K562 (cell line): ENCODE data around the gene SND1. TPM values are rescaled to one million over a fixed set of nuclear protein-coding genes. Genes with fewer than 3 reads are reported as not detected.

Experiments used
- ATAC-seq: fragments of 200-7000 bp; cut with Tn5 transposase; 3 replicates; pipeline ENCODE4 v1.9.1; 2020; ENCODE audit warnings: moderate library complexity
- BruUV-seq: library from RNA; stranded (reverse); fragments of 400-500 nt; replicated peaks from 2 replicates; lab custom pipeline; 2021; lab: Mats Ljungman, UMichigan
- CTCF ChIA-PET: fragments of 300-600 bp; formaldehyde crosslinking; extraction: SDS; loops from one replicate; lab custom pipeline; 2021; ENCODE audit warnings: low intra/inter-chr PET ratio; lab: Yijun Ruan, JAX
- POLR2A ChIA-PET: fragments of 300-600, 350-650 bp; sonication (Branson Sonifier 250); formaldehyde crosslinking; extraction: SDS; loops from one replicate; lab custom pipeline; 2021; ENCODE audit warnings: antibody characterized with exemption, inconsistent platforms; lab: Yijun Ruan, JAX
- DNase-seq, 4 experiments: peaks; one replicate each; pipeline versions ENCODE4 v3.0.0 to v3.0.0-alpha.2; 2011 to 2018; ENCODE audit warnings: low spot score in 3 of 4, mixed read lengths in 3 of 4; ENCODE audit errors: extremely low read depth in 1 of 4
- FAIRE-seq: peaks from 2 replicates; lab custom pipeline; 2011; peaks lifted over from hg19 to GRCh38; lab: Jason Lieb, UNC
- H2AFZ ChIP-seq: 2 replicates; pipeline ENCODE4 v1.6.0; 2011; ENCODE audit warnings: low read depth, low read length, control low read depth, inconsistent platforms
- H3K27ac ChIP-seq: fragments of 200-600 bp; 3 replicates; pipeline ENCODE4 v1.8.0; 2011; ENCODE audit warnings: low read depth, mild to moderate bottlenecking, control low read depth, inconsistent platforms, low read length, moderate library complexity, mixed read lengths; ENCODE audit errors: extremely low read depth
- H3K27me3 ChIP-seq, 2 experiments: fragments of 300-600 bp in 1 of 2; 2 replicates in 1 of 2; 3 replicates in 1 of 2; pipeline versions ENCODE4 v1.6.0 to v1.8.0; 2011; ENCODE audit warnings: inconsistent platforms in 2 of 2, low read length in 2 of 2, mild to moderate bottlenecking in 1 of 2, mixed read lengths in 1 of 2, moderate library complexity in 1 of 2; ENCODE audit not compliant: control insufficient read depth in 2 of 2, insufficient read depth in 2 of 2
- H3K36me3 ChIP-seq: fragments of 300-600 bp; 3 replicates; pipeline ENCODE4 v1.8.0; 2011; ENCODE audit warnings: mild to moderate bottlenecking, low read length, inconsistent platforms; ENCODE audit not compliant: control insufficient read depth, insufficient read depth
- H3K4me1 ChIP-seq, 2 experiments: fragments of 200-600 bp in 1 of 2; replicated peaks in 1 of 2; 2 replicates in 1 of 2; 3 replicates in 1 of 2; pipeline versions ENCODE4 v1.5.1 to v1.8.0; 2011; ENCODE audit warnings: inconsistent platforms in 2 of 2, low read length in 2 of 2, mild to moderate bottlenecking in 1 of 2, mixed read lengths in 1 of 2, moderate library complexity in 1 of 2; ENCODE audit not compliant: control insufficient read depth in 2 of 2, insufficient read depth in 2 of 2
- H3K4me2 ChIP-seq: 2 replicates; pipeline ENCODE4 v1.6.1; 2011; ENCODE audit warnings: low read length, control low read depth, inconsistent platforms, mixed read lengths; ENCODE audit not compliant: insufficient read depth
- H3K4me3 ChIP-seq: fragments of 200-600 bp; sonication (generic), shearing (Covaris generic); 2 replicates; pipeline ENCODE4 v1.5.1; 2016; ENCODE audit warnings: control low read depth, inconsistent platforms
- H3K79me2 ChIP-seq: fragments of 200-600 bp; 3 replicates; pipeline ENCODE4 v1.8.0; 2011; ENCODE audit warnings: low read length, inconsistent platforms; ENCODE audit not compliant: control insufficient read depth, insufficient read depth
- H3K9ac ChIP-seq, 2 experiments: 2 replicates each; pipeline versions ENCODE4 v1.6.0 to v1.6.1; 2011; ENCODE audit warnings: low read depth in 2 of 2, low read length in 2 of 2, control low read depth in 1 of 2, inconsistent platforms in 1 of 2, mild to moderate bottlenecking in 1 of 2, mixed read lengths in 1 of 2; ENCODE audit not compliant: insufficient read depth in 1 of 2
- H3K9me1 ChIP-seq: one replicate; pipeline ENCODE4 v1.6.0; 2011; ENCODE audit warnings: inconsistent platforms, mild to moderate bottlenecking, low read length, moderate library complexity; ENCODE audit not compliant: control insufficient read depth, insufficient read depth
- H3K9me3 ChIP-seq: replicated peaks from 2 replicates; pipeline ENCODE4 v1.5.1; 2011; ENCODE audit warnings: low read depth, low read length, inconsistent platforms; ENCODE audit not compliant: control insufficient read depth, insufficient read depth
- H4K20me1 ChIP-seq: replicated peaks from 2 replicates; pipeline ENCODE4 v1.6.1; 2011; ENCODE audit warnings: low read length, inconsistent platforms, mixed read lengths; ENCODE audit not compliant: control insufficient read depth, insufficient read depth
- ARNT ChIP-seq, 2 experiments: fragments of 450-650 bp; IDR thresholded peaks; 2 replicates each; pipeline ENCODE4 v1.6.1; 2016; ENCODE audit warnings: mild to moderate bottlenecking in 1 of 2
- CCNT2 ChIP-seq: IDR thresholded peaks from 2 replicates; pipeline ENCODE4 v1.6.1; 2011; ENCODE audit warnings: borderline replicate concordance, low read depth, mild to moderate bottlenecking, moderate library complexity, mixed read lengths, low read length; ENCODE audit not compliant: insufficient read length; ENCODE audit errors: extremely low read depth
- GABPA ChIP-seq: fragments of 200-800 bp; sonication (Bioruptor generic); conservative IDR thresholded peaks from 2 replicates; pipeline ENCODE4 v1.6.1; 2016; ENCODE audit warnings: low read depth, missing genetic modification characterization, missing compliant biosample characterization
- ILK ChIP-seq: fragments of 450-650 bp; IDR thresholded peaks from 2 replicates; pipeline ENCODE4 v1.6.1; 2016; ENCODE audit warnings: missing genetic modification characterization, low read depth, mild to moderate bottlenecking, missing compliant biosample characterization, moderate library complexity, borderline replicate concordance
- IRF9 ChIP-seq: fragments of 450-650 bp; IDR thresholded peaks from 2 replicates; pipeline ENCODE4 v1.6.1; 2016; ENCODE audit warnings: missing biosample characterization, missing genetic modification characterization
- MAZ ChIP-seq, 2 experiments: fragments of 450-650 bp in 1 of 2; sonication (generic) in 1 of 2; formaldehyde crosslinking; IDR thresholded peaks in 1 of 2; conservative IDR thresholded peaks in 1 of 2; 2 replicates each; pipeline versions ENCODE4 v1.4.0 to v1.5.0; 2020; ENCODE audit warnings: mild to moderate bottlenecking in 1 of 2, missing genetic modification reagents in 1 of 2
- MTA1 ChIP-seq: fragments of 450-650 bp; IDR thresholded peaks from 2 replicates; pipeline ENCODE4 v1.6.1; 2017; ENCODE audit warnings: borderline replicate concordance
- NR2F6 ChIP-seq: fragments of 450-650 bp; formaldehyde crosslinking; IDR thresholded peaks from 2 replicates; pipeline ENCODE4 v1.4.0; 2020; ENCODE audit warnings: mild to moderate bottlenecking
- POLR3A ChIP-seq: IDR thresholded peaks from 2 replicates; pipeline ENCODE4 v1.6.1; 2011; ENCODE audit warnings: borderline replicate concordance, mild to moderate bottlenecking, moderate library complexity; ENCODE audit not compliant: insufficient read length, insufficient read depth; ENCODE audit errors: extremely low read depth
- SNAPC5 ChIP-seq: fragments of 250-450 bp; sonication (Bioruptor Pico); IDR thresholded peaks from 2 replicates; pipeline ENCODE4 v1.8.0; 2021; ENCODE audit warnings: moderate library complexity, mild to moderate bottlenecking, inconsistent platforms
- XRCC3 ChIP-seq: fragments of 450-650 bp; IDR thresholded peaks from 2 replicates; pipeline ENCODE4 v1.6.1; 2017; ENCODE audit warnings: mild to moderate bottlenecking, moderate library complexity
- ZNF586 ChIP-seq: fragments of 450-650 bp; formaldehyde crosslinking; conservative IDR thresholded peaks from 2 replicates; pipeline ENCODE4 v1.4.0; 2020; ENCODE audit warnings: mild to moderate bottlenecking, moderate library complexity
- ZSCAN32 ChIP-seq: fragments of 450-650 bp; formaldehyde crosslinking; IDR thresholded peaks from 2 replicates; pipeline ENCODE4 v1.4.0; 2020; ENCODE audit warnings: mild to moderate bottlenecking, moderate library complexity
- ZZZ3 ChIP-seq: fragments of 450-650 bp; IDR thresholded peaks from 2 replicates; pipeline ENCODE4 v1.6.1; 2016; ENCODE audit warnings: antibody characterized with exemption, mild to moderate bottlenecking, moderate library complexity
- WGBS: fragments of 100-300 bp; shearing (Covaris generic); methylation state at CpG from one replicate; pipeline ENCODE4 v1.1.6; 2016; ENCODE audit warnings: low coverage, mixed read lengths; ENCODE audit not compliant: insufficient coverage; ENCODE audit errors: missing lambda C conversion rate; 5-methylcytosine and 5-hydroxymethylcytosine counted together
- in situ Hi-C: fragments of 300-500 bp; cut with MboI; formaldehyde crosslinking; loops from 4 replicates; pipeline ENCODE4 v1.15.0; 2018; ENCODE audit warnings: inconsistent platforms, mixed read lengths
- intact Hi-C: fragments of 100-400 bp; cut with micrococcal nuclease; formaldehyde crosslinking; loops from 2 replicates; pipeline ENCODE4 v1.14.2; 2022
- polyA plus RNA-seq, 8 experiments: library from polyadenylated mRNA; depleted of rRNA in 4 of 8; stranded (reverse) in 5 of 8; unstranded in 3 of 8; fragments of >200 nt; fragmentation: Nextera tagmentation in 2 of 8; fragmentation: Illumina TruSeq in 1 of 8; extraction: Ambion mirVana in 2 of 8; extraction: Trizol in 1 of 8; gene quantifications; 2 replicates each; pipeline versions ENCODE4 v1.2.1 to v1.2.3, GENCODE V29; 2011 to 2014; ENCODE audit warnings: inconsistent platforms in 1 of 8, missing spikeins in 1 of 8
- total RNA-seq, 7 experiments: library from RNA; depleted of rRNA in 6 of 7; stranded (reverse); fragments of >200 nt in 6 of 7; fragmentation: Illumina TruSeq in 2 of 7; extraction: Trizol in 2 of 7; gene quantifications; 2 replicates each; pipeline versions ENCODE4 v1.2.1 to v1.2.3, GENCODE V29; 2011 to 2021; ENCODE audit warnings: low replicate concordance in 1 of 7
- TF ChIP-seq, protein P1 (sequence below): fragments of 450-650 bp; IDR thresholded peaks from 2 replicates; pipeline ENCODE4 v1.6.1; 2016
- TF ChIP-seq, protein P2 (sequence below): fragments of 450-650 bp; formaldehyde crosslinking; IDR thresholded peaks from 2 replicates; pipeline ENCODE4 v1.4.0; 2022; ENCODE audit warnings: mild to moderate bottlenecking, moderate library complexity

SND1 gene
- total and polyA plus RNA-seq, 9 of the 15 experiments (the other 6 are each of a cell fraction or from before 2014, with no cell fraction given), result 46.5 to 307 (median 191) TPM

GRCh38 chr7:128102490-128103291 lies 450.7 kb downstream of the SND1 start (continued):
- no peak for TF ChIP-seq GABPA
- TF ChIP-seq ARNT (IDR thresholded peaks at IDR 0.05), result 0 out of 4 replicates have a peak, but pooled peaks of 1 of the 2 experiments have one; percentile 20
- TF ChIP-seq NR2F6, result no peak
- TF ChIP-seq, protein P1, sequence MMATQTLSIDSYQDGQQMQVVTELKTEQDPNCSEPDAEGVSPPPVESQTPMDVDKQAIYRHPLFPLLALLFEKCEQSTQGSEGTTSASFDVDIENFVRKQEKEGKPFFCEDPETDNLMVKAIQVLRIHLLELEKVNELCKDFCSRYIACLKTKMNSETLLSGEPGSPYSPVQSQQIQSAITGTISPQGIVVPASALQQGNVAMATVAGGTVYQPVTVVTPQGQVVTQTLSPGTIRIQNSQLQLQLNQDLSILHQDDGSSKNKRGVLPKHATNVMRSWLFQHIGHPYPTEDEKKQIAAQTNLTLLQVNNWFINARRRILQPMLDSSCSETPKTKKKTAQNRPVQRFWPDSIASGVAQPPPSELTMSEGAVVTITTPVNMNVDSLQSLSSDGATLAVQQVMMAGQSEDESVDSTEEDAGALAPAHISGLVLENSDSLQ, result peak; percentile 68; the same call in 1 of the 2 replicates

GRCh38 chr7:128103498-128104107 lies 451.6 kb downstream of the SND1 start:
- Histone ChIP-seq H3K9me1 (no peaks in the 10 kb centered on the region), H3K4me3 (no peak overlapping the region), H3K4me1 (peaks cover 15 to 30% of the 10 kb centered on the region in 2 experiments; a peak in 4 of 5 replicates), H2AFZ (no peak overlapping the region), H3K27ac (no peak overlapping the region), H3K4me2 (no peak overlapping the region), H3K36me3 (no peaks in the 10 kb centered on the region), H3K9ac (no peak overlapping the region), H3K9me3 (no peaks in the 10 kb centered on the region), H3K79me2 (no peaks in the 10 kb centered on the region), H4K20me1 (peaks cover 6% of the 10 kb centered on the region; the same call in 1 of the 2 replicates), H3K27me3 (peaks cover 3 to 22% of the 10 kb centered on the region in 2 experiments; a peak in 3 of 5 replicates)
- ATAC-seq (no peak), FAIRE-seq (no peak), DNase-seq (no peak)
- WGBS, result 80% methylated on average over 43 of the region's 44 CpGs
- no TSS peak for BruUV-seq
- in situ Hi-C loops, result no loop called here
- ChIA-PET CTCF (no interaction called here), POLR2A (interaction anchor here (0.6 to 1.0 kb wide), 4 partner anchors 12 to 195 kb away, joined by 3 to 4 read pairs (median 4); no protein-coding TSS in a partner anchor)
- intact Hi-C loops, result no loop called here
- TF ChIP-seq ZNF586 (CRISPR knock-in tag) (no peak), MTA1 (no peak), ZZZ3 (no peak), MAZ (CRISPR knock-in tag; conservative IDR thresholded peaks at IDR 0.05 in 1 of 2, IDR thresholded peaks at IDR 0.05 in 1 of 2) (no peak), IRF9 (tag) (no peak), CCNT2 (no peak), POLR3A (no peak), ZSCAN32 (CRISPR knock-in tag) (no peak), XRCC3 (no peak), ILK (tag) (no peak), SNAPC5 (CRISPR knock-in tag) (no peak)
- TF ChIP-seq, protein P2, sequence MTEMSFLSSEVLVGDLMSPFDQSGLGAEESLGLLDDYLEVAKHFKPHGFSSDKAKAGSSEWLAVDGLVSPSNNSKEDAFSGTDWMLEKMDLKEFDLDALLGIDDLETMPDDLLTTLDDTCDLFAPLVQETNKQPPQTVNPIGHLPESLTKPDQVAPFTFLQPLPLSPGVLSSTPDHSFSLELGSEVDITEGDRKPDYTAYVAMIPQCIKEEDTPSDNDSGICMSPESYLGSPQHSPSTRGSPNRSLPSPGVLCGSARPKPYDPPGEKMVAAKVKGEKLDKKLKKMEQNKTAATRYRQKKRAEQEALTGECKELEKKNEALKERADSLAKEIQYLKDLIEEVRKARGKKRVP, result no peak
